Erythroblast (primary cell): ENCODE measurements around the gene NTM.

ENCODE experiments used
- GATA1 ChIP-seq: IDR thresholded peaks from 2 replicates; pipeline ENCODE4 v1.6.1; 2011; ENCODE audit warnings: low read depth, mild to moderate bottlenecking, control low read depth, low read length, moderate library complexity
- POLR2A ChIP-seq: IDR thresholded peaks from 2 replicates; pipeline ENCODE4 v1.6.1; 2011; ENCODE audit warnings: mild to moderate bottlenecking, low read length

DNA sequence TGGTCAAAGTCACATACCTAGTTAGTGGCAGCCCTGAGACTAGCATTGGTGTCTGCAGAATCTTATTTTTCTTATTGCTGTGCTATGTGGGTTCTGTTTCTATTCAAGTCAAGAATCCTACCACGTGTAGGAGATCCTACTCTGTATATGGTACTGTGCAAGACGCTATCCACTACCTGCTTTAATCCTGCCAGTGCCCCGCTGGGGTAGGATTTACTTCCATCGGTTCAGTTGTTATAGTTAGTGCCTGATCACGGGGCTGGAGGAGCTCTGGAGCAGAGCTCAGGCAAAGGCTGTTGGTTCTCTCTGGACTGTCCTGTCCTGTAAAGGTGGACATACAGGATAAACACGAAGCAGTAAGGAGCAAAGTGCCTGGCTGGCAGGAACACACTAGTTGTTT is 167.9 kb downstream of the NTM start:
- TF ChIP-seq POLR2A (no peak), GATA1 (no peak)
